Activated B cell treated with CpG ODN at 0.5 μM for 24 hours (primary cell): ENCODE results near the gene ADGRB2. TPM values are rescaled to one million over a fixed set of nuclear protein-coding genes. Genes with fewer than 3 reads are reported as not detected.

ENCODE experiments used
- ATAC-seq: fragments of 200-7000 bp; cut with Tn5 transposase; one replicate; pipeline ENCODE4 v1.10.0; 2021; ENCODE audit warnings: low read depth, mild to moderate bottlenecking, moderate library complexity
- CTCF ChIA-PET: fragments of 350-600 bp; sonication (Branson Sonifier 250); formaldehyde crosslinking; loops from one replicate; lab custom pipeline; 2021; ENCODE audit warnings: antibody characterized with exemption; lab: Charles Lee
- POLR2A ChIA-PET: fragments of 350-600 bp; sonication (Branson Sonifier 250); formaldehyde crosslinking; loops from one replicate; lab custom pipeline; 2021; ENCODE audit warnings: antibody characterized with exemption; lab: Charles Lee
- DNase-seq: peaks from one replicate; pipeline ENCODE4 v3.0.0; 2022
- H3K27ac Mint-ChIP-seq: one replicate; pipeline ENCODE4 v1.8.0; 2020; ENCODE audit warnings: mixed read lengths
- H3K27me3 Mint-ChIP-seq: one replicate; pipeline ENCODE4 v1.8.0; 2021; ENCODE audit warnings: mixed read lengths
- H3K36me3 Mint-ChIP-seq: one replicate; pipeline ENCODE4 v1.8.0; 2021; ENCODE audit warnings: low read depth, mixed read lengths
- H3K4me1 Mint-ChIP-seq: one replicate; pipeline ENCODE4 v1.8.0; 2021; ENCODE audit warnings: mixed read lengths
- H3K4me3 Mint-ChIP-seq: one replicate; pipeline ENCODE4 v1.8.0; 2020; ENCODE audit warnings: mild to moderate bottlenecking, mixed read lengths
- H3K9me3 Mint-ChIP-seq: one replicate; pipeline ENCODE4 v1.8.0; 2020; ENCODE audit warnings: mixed read lengths
- CTCF ChIP-seq: fragments of 200-600 bp; IDR thresholded peaks from one replicate; pipeline ENCODE4 v1.8.0; 2022; ENCODE audit warnings: antibody characterized with exemption, mild to moderate bottlenecking
- intact Hi-C: fragments of 100-400 bp; cut with micrococcal nuclease; formaldehyde crosslinking; loops from one replicate; pipeline ENCODE4 v1.15.1; 2024
- total RNA-seq: library from RNA; stranded (reverse); gene quantifications from 2 replicates; pipeline ENCODE4 v1.2.3, GENCODE V29; 2022

The ADGRB2 gene
- total RNA-seq, 1 donor from 2014 or later, result 6.3 TPM

- H3K27me3 Mint-ChIP-seq, result peaks cover 8% of the 10 kb centered on the region
- no peak for TF ChIP-seq CTCF
- CTCF ChIA-PET, result interaction anchor here (1.1 kb wide), 1 partner anchor 14 kb away, joined by 3 read pairs; no protein-coding TSS in a partner anchor
- no peaks in the 10 kb centered on the region for H3K9me3 Mint-ChIP-seq
- DNase-seq (no peak), ATAC-seq (no peak)
- POLR2A ChIA-PET, result no interaction called here
- no peak overlapping the region for H3K4me3 Mint-ChIP-seq
- H3K4me1 Mint-ChIP-seq, result peaks cover 52% of the 10 kb centered on the region
- no peak overlapping the region for H3K27ac Mint-ChIP-seq
- no peaks in the 10 kb centered on the region for H3K36me3 Mint-ChIP-seq
- intact Hi-C loops, result no loop called here
These were observed 16.8 kb downstream of the ADGRB2 start for GRCh38 chr1:31747304-31747703.

- H3K27ac Mint-ChIP-seq, result peak overlapping the region; percentile 26
- peaks cover 7% of the 10 kb centered on the region for H3K27me3 Mint-ChIP-seq
- no peak for TF ChIP-seq CTCF
- DNase-seq (no peak), ATAC-seq (no peak)
- no peaks in the 10 kb centered on the region for H3K9me3 Mint-ChIP-seq
- H3K36me3 Mint-ChIP-seq, result no peaks in the 10 kb centered on the region
- H3K4me3 Mint-ChIP-seq, result no peak overlapping the region
- peaks cover 48% of the 10 kb centered on the region for H3K4me1 Mint-ChIP-seq
- ChIA-PET CTCF (interaction anchor here (1.4 kb wide), 1 partner anchor 82 kb away, joined by 3 read pairs; no protein-coding TSS in a partner anchor), POLR2A (no interaction called here)
- intact Hi-C loops, result no loop called here
These were observed 17.5 kb downstream of the ADGRB2 start for GRCh38 chr1:31746687-31747086.

GRCh38 chr1:31745946-31746670 lies 18.0 kb downstream of the ADGRB2 start:
- ATAC-seq (no peak), DNase-seq (no peak)
- Mint-ChIP-seq H3K9me3 (no peaks in the 10 kb centered on the region), H3K36me3 (no peaks in the 10 kb centered on the region), H3K4me1 (peaks cover 44% of the 10 kb centered on the region), H3K27me3 (peaks cover 6% of the 10 kb centered on the region), H3K27ac (no peak overlapping the region), H3K4me3 (no peak overlapping the region)
- intact Hi-C loops, result loop anchor here (1.0 to 2.0 kb wide), 3 partner anchors 15 to 82 kb away; no protein-coding TSS in a partner anchor
- POLR2A ChIA-PET, result interaction anchor here (0.8 kb wide), 1 partner anchor 43 kb away, joined by 3 read pairs; no protein-coding TSS in a partner anchor
- no peak for TF ChIP-seq CTCF
- CTCF ChIA-PET, result interaction anchor here (0.8 to 1.4 kb wide), 3 partner anchors 39 to 82 kb away, joined by 3 to 4 read pairs (median 3); no protein-coding TSS in a partner anchor

- CTCF ChIA-PET, result interaction anchor here (0.6 to 1.4 kb wide), 5 partner anchors 40 to 81 kb away, joined by 3 to 4 read pairs (median 3); no protein-coding TSS in a partner anchor
- intact Hi-C loops, result loop anchor here (1.0 to 2.0 kb wide), 3 partner anchors 15 to 81 kb away; no protein-coding TSS in a partner anchor
These were observed 18.8 kb downstream of the ADGRB2 start for GRCh38 chr1:31745096-31745945.

More at GRCh38 chr1:31745096-31745945, 18.8 kb downstream of the ADGRB2 start:
- H3K27me3 Mint-ChIP-seq, result peaks cover 4% of the 10 kb centered on the region
- POLR2A ChIA-PET, result interaction anchor here (0.6 to 0.8 kb wide), 3 partner anchors 18 to 564 kb away, joined by 3 to 6 read pairs (median 6); no protein-coding TSS in a partner anchor
- H3K9me3 Mint-ChIP-seq, result no peaks in the 10 kb centered on the region
- H3K36me3 Mint-ChIP-seq, result no peaks in the 10 kb centered on the region
- ATAC-seq (peak; percentile 64), DNase-seq (no peak)
- peaks cover 37% of the 10 kb centered on the region for H3K4me1 Mint-ChIP-seq
- H3K4me3 Mint-ChIP-seq, result no peak overlapping the region
- TF ChIP-seq CTCF, result no peak
- no peak overlapping the region for H3K27ac Mint-ChIP-seq
